GM12801 (cell line): Measurements from ENCODE around the gene PSENEN.

Experiments
- CTCF ChIP-seq: IDR thresholded peaks from one replicate; pipeline ENCODE4 v1.5.1; 2011; ENCODE audit warnings: control low read depth; ENCODE audit not compliant: insufficient read length; ENCODE audit errors: extremely low read depth

The PSENEN gene

GRCh38 chr19:35792888-35793287 is 47.4 kb downstream of the PSENEN start:
- no peak for TF ChIP-seq CTCF

- TF ChIP-seq CTCF: no peak
Observed at GRCh38 chr19:35793381-35794165, 48.1 kb downstream of the PSENEN start.
